Activated naive CD4-positive, alpha-beta T cell treated with anti-CD3 and anti-CD28 coated beads, Interleukin-2, amount 50 U/mL, for 24 hours (primary cell): ENCODE results near the gene COL4A5.

ENCODE experiments used
- H3K27ac Mint-ChIP-seq: one replicate; pipeline ENCODE4 v1.8.0; 2021; ENCODE audit warnings: mild to moderate bottlenecking, mixed read lengths
- H3K27me3 Mint-ChIP-seq: one replicate; pipeline ENCODE4 v1.8.0; 2021; ENCODE audit warnings: mixed read lengths
- H3K36me3 Mint-ChIP-seq: one replicate; pipeline ENCODE4 v1.8.0; 2021; ENCODE audit warnings: mixed read lengths
- H3K4me1 Mint-ChIP-seq: one replicate; pipeline ENCODE4 v1.8.0; 2021; ENCODE audit warnings: mixed read lengths
- H3K4me3 Mint-ChIP-seq: one replicate; pipeline ENCODE4 v1.8.0; 2021; ENCODE audit warnings: mild to moderate bottlenecking, mixed read lengths
- H3K9me3 Mint-ChIP-seq: one replicate; pipeline ENCODE4 v1.8.0; 2021; ENCODE audit warnings: mixed read lengths

COL4A5 gene

DNA sequence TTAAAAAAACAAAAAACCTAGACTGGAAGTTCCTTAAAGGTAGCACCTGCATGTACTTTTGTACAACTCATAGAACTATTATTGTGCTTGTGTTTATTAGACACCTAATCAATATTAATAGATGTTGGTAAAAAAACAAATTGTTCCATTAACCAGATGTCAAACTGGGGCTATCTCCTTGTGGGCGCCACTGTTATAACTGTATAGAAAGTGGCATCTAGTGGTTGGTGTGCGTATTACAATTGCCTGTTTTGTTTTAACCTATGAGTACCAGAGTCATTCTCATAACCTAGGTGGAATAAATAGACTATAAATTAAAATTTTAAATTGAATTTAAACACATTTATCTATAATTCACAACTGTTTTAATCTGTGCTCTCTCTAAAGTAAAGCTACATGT lies 97.4 kb downstream of the COL4A5 start:
- H3K27me3 Mint-ChIP-seq: no peaks in the 10 kb centered on the region
- no peaks in the 10 kb centered on the region for H3K9me3 Mint-ChIP-seq
- no peak overlapping the region for H3K27ac Mint-ChIP-seq
- no peaks in the 10 kb centered on the region for H3K36me3 Mint-ChIP-seq
- H3K4me3 Mint-ChIP-seq: no peak overlapping the region
- H3K4me1 Mint-ChIP-seq: no peaks in the 10 kb centered on the region

DNA sequence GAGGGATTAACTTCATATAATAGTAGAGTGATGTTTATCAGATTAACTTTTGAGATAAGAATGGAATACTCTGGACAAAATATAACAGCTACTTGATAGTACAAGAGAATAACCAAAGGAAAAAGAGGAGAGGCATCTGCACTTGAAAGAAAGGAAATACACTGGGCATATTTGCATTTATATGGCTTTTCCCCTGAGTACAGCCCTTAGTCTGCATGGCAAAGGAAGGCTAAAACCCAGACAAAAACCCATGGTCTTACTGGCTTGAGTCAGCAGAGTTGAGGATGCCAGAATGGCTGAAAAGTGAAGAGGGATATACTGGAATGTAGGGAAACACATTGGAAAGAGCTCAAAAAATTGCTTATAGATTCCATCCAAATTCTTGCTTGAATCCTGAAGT lies 101.6 kb downstream of the COL4A5 start:
- Mint-ChIP-seq H3K27me3 (no peaks in the 10 kb centered on the region), H3K36me3 (no peaks in the 10 kb centered on the region), H3K4me1 (no peaks in the 10 kb centered on the region)

DNA sequence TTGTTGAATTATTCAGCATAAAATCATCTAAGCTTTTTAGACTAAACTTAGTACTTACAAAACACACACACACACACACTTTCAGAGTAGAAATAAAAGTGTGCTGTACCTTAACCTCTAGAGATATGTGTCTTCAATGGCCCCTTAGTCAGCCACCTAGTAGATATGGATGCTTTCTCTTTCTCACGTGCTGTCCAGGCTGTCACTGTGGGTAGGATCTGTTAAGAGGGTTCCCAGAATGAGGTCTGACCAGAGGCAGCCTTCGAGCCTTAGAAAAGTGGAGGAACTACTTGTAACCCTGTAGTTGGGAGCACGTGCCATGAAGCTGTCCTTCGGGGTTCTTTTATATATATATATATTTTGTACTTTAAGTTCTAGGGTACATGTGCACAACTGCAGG lies 117.9 kb downstream of the COL4A5 start:
- H3K27ac Mint-ChIP-seq: no peak overlapping the region
- H3K9me3 Mint-ChIP-seq: no peaks in the 10 kb centered on the region
- no peaks in the 10 kb centered on the region for H3K27me3 Mint-ChIP-seq
- H3K4me3 Mint-ChIP-seq: no peak overlapping the region
- no peaks in the 10 kb centered on the region for H3K4me1 Mint-ChIP-seq
- no peaks in the 10 kb centered on the region for H3K36me3 Mint-ChIP-seq

More for the DNA sequence above, 101.6 kb downstream of the COL4A5 start:
- H3K27ac Mint-ChIP-seq: no peak overlapping the region
- H3K9me3 Mint-ChIP-seq: no peaks in the 10 kb centered on the region
- H3K4me3 Mint-ChIP-seq: no peak overlapping the region

DNA sequence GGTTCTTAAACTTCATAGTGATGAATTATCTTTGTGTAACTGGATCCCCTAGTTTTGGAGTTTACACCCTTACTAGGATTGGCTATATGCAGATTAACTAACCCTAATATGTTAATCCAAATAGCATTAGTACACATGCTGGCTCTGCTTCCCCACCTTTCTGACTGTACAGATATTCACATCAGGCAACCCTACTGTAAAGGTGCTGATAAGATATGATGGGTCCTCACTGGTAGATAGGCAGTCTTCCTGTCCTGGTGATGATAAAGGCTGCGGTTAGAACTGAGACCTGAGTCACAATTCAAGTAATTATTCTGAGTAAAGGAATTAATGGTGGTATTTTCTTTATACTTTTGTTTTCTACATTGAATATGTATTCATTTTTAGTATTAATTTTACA lies 118.6 kb downstream of the COL4A5 start:
- Mint-ChIP-seq H3K4me1 (no peaks in the 10 kb centered on the region), H3K9me3 (no peaks in the 10 kb centered on the region), H3K36me3 (no peaks in the 10 kb centered on the region), H3K4me3 (no peak overlapping the region), H3K27ac (no peak overlapping the region), H3K27me3 (no peaks in the 10 kb centered on the region)

DNA sequence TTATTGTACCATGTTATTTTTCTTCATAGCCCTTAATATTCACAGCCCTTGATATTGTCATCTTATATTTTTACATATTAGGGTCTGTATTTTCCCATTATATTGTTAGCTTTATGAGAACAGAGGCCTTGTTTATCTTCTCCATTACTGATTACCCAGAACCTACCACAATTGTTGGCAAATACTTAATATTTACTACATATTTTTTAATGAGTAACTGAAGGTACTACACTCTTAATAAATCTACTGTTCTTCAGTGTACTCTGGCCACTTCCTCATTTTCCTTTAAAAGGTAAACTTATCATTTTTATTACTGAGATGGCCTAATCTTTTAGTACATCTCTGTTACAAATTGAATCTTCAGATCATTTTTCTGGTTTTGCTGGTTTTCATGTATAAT lies 133.5 kb downstream of the COL4A5 start:
- Mint-ChIP-seq H3K4me1 (no peaks in the 10 kb centered on the region), H3K27me3 (no peaks in the 10 kb centered on the region), H3K4me3 (no peak overlapping the region), H3K36me3 (no peaks in the 10 kb centered on the region), H3K27ac (no peak overlapping the region), H3K9me3 (no peaks in the 10 kb centered on the region)

DNA sequence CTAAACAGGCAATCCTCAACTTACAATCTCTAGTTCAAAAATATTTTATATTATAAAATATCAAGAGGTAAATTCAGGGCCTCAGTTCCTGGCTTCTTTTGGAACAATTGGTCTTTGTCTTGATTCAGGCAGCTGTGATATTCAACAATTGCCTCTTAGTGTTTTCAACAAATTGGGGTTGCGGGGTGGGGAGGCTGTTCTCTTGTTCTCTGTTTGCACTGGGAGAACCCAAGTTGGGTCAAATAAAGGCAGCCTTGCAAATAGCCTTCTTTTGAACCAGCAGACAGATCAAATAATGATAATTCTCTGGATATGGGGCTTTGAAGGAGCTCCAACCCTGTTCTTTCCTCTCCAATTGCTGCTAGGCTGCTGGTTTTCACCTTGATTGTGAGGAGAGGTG lies 142.5 kb downstream of the COL4A5 start:
- Mint-ChIP-seq H3K4me3 (no peak overlapping the region), H3K27ac (no peak overlapping the region), H3K27me3 (no peaks in the 10 kb centered on the region), H3K9me3 (no peaks in the 10 kb centered on the region), H3K4me1 (no peaks in the 10 kb centered on the region), H3K36me3 (no peaks in the 10 kb centered on the region)

DNA sequence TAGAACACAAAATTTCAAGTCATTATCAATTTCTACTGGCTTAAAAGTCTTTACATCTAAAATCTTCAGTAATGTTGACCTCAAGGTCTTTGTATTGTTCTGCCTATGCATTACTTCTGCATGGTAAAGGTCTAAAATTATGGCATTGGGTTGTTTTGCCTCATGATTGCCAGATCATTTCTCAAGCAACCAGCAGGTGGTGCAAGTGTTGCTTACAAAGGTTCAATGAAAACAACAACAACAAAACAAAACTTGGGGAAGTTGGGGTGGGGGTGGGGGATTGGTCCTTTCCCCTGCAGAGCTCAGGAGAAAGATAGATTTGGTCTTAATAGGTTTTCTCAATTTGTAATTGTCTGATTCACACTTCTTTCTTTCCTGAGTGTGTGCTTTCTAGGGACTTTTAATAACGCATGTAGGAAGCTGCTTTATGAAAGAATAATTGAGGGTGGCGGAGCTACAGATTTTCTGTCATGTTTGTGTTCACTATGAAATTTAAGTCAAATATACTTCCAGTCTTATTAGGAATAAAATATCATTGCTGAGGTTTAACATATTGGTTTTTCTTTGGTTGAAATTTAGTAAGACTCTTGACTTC lies 145.1 kb downstream of the COL4A5 start:
- H3K27ac Mint-ChIP-seq: no peak overlapping the region
- H3K4me3 Mint-ChIP-seq: no peak overlapping the region
- H3K36me3 Mint-ChIP-seq: no peaks in the 10 kb centered on the region
- no peaks in the 10 kb centered on the region for H3K27me3 Mint-ChIP-seq
- no peaks in the 10 kb centered on the region for H3K4me1 Mint-ChIP-seq
- no peaks in the 10 kb centered on the region for H3K9me3 Mint-ChIP-seq

DNA sequence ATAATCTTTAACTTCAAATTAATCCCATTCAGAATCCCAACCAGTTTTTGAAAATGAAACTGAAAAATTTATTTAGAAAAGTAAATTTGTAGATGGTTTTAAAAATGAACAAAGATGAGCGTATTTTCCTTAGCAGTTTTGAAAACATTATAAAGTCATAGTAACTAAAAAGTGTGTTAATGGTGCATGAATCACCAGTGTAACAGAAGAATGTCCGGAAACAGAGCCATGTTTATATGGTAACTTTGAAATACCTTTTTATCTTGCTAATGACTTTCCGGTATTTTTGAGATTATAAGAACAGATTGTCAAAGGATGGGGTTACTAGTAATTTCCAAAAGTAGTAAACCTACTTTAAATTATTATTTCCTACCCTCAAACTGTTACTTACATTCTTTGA lies 150.9 kb downstream of the COL4A5 start:
- no peaks in the 10 kb centered on the region for H3K27me3 Mint-ChIP-seq
- no peaks in the 10 kb centered on the region for H3K36me3 Mint-ChIP-seq

DNA sequence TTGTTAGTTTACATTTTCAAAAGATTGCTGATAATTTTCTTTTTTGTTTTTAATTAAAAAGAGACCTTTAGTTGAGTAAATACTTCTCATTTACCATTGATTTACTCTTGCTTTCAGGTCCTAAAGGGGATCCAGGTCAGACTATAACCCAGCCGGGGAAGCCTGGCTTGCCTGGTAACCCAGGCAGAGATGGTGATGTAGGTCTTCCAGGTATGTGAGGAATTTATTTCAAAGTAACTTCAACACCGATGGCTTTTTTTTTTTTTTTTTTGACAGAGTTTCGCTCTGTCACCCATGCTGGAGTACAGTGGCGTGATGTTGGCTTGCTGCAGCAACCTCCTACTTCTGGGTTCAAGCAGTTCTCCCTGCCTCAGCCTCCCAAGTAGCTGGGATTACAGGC lies 161.6 kb downstream of the COL4A5 start:
- Mint-ChIP-seq H3K4me1 (no peaks in the 10 kb centered on the region), H3K4me3 (no peak overlapping the region), H3K27me3 (no peaks in the 10 kb centered on the region), H3K9me3 (no peaks in the 10 kb centered on the region), H3K36me3 (no peaks in the 10 kb centered on the region), H3K27ac (no peak overlapping the region)

More for the DNA sequence above, 150.9 kb downstream of the COL4A5 start:
- H3K4me3 Mint-ChIP-seq: no peak overlapping the region
- H3K4me1 Mint-ChIP-seq: no peaks in the 10 kb centered on the region
- no peaks in the 10 kb centered on the region for H3K9me3 Mint-ChIP-seq
- H3K27ac Mint-ChIP-seq: no peak overlapping the region

DNA sequence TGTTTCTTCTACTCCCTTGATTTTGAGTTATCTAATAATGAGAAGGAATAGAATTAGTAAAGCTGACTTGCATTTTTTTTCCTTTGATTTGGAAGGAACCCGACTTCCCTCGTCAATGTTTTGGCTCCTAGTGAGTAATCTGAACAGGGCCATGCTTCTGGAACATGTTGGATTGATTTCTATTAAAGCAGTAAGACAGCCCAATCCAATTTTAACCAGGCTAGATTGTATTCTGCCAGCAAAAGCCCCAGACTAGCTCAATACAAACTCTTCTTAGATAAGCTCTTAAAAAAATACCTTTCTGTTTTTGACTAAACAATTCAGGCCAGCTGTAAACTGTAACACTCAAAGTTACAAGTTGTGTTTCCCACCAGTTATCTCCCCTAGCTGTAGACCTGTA lies 170.5 kb downstream of the COL4A5 start:
- no peaks in the 10 kb centered on the region for H3K4me1 Mint-ChIP-seq
- H3K9me3 Mint-ChIP-seq: no peaks in the 10 kb centered on the region
- H3K27me3 Mint-ChIP-seq: no peaks in the 10 kb centered on the region

DNA sequence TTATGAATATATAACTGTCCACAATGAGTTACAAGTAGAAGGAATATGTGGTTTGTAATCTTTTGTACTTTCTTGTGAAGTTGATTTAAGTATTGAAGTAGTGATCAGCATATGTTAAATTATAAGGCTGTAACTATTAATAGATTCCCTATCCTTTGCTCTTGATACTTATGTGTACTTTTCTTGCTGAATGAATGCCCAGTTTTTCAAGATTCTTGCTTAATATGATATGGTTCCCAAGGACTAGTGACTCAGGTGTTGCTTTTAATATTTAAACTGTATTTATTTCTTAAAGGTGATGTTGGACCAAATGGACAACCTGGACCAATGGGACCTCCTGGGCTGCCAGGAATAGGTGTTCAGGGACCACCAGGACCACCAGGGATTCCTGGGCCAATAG lies 175.0 kb downstream of the COL4A5 start:
- no peak overlapping the region for H3K27ac Mint-ChIP-seq
- no peaks in the 10 kb centered on the region for H3K9me3 Mint-ChIP-seq
- no peaks in the 10 kb centered on the region for H3K4me1 Mint-ChIP-seq
- H3K36me3 Mint-ChIP-seq: no peaks in the 10 kb centered on the region
- H3K4me3 Mint-ChIP-seq: no peak overlapping the region
- no peaks in the 10 kb centered on the region for H3K27me3 Mint-ChIP-seq

More for the DNA sequence above, 170.5 kb downstream of the COL4A5 start:
- Mint-ChIP-seq H3K4me3 (no peak overlapping the region), H3K27ac (no peak overlapping the region), H3K36me3 (no peaks in the 10 kb centered on the region)

DNA sequence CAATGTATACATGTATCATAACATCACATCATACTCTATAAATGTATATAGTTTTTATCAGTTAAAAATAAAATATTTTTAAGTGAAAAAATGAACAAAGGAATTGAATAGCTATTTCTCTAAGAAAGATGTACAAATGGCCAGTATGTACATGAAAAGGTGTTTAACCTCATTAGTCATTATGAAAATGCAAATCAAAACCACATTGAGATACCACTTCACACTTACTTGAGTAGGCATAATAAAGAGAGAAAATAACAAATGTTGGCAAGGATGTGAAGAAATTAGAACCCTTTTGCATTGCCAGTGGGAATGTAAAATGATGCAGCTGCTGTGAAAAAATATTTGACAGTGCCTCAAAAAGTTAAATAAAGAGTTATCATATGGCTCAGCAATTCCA lies 201.2 kb downstream of the COL4A5 start:
- no peaks in the 10 kb centered on the region for H3K9me3 Mint-ChIP-seq
- no peak overlapping the region for H3K27ac Mint-ChIP-seq
- no peaks in the 10 kb centered on the region for H3K36me3 Mint-ChIP-seq
- H3K27me3 Mint-ChIP-seq: no peaks in the 10 kb centered on the region
- H3K4me3 Mint-ChIP-seq: no peak overlapping the region
- H3K4me1 Mint-ChIP-seq: no peaks in the 10 kb centered on the region

DNA sequence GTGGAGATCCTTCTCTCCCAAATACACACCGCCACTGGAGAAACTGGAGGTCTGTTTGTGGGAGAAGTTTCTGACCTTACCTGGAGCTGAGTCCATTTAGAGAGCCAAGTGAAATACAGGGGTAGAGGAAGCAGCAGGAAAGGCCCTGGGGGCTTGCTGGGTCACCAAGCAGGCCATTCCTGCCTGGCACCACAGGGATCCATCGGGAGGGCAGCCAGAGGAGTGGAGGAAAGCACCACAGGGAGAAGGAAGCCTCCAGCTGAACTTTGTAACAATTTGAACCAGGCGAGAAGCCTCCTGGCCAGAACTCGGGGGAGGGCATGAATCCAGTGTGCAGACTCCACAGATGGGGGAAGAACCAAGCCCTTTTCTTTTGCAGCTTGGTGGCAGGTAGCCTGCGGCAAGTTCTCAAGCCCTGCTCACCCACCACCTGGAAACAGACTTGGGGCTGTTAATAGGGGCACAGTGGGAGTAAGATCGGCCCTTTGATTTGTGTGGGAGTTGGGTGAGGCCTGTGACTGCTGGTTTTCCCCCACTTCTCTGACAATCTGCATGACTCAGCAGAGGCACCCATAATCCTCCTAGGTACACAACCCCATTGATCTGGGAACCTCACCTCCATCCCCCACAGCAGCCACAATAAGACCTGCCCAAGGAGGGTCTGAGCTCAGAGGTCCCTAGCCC lies 202.1 kb downstream of the COL4A5 start:
- no peak overlapping the region for H3K4me3 Mint-ChIP-seq
- no peak overlapping the region for H3K27ac Mint-ChIP-seq
- H3K36me3 Mint-ChIP-seq: no peaks in the 10 kb centered on the region
- H3K9me3 Mint-ChIP-seq: no peaks in the 10 kb centered on the region
- H3K4me1 Mint-ChIP-seq: no peaks in the 10 kb centered on the region
- H3K27me3 Mint-ChIP-seq: no peaks in the 10 kb centered on the region

DNA sequence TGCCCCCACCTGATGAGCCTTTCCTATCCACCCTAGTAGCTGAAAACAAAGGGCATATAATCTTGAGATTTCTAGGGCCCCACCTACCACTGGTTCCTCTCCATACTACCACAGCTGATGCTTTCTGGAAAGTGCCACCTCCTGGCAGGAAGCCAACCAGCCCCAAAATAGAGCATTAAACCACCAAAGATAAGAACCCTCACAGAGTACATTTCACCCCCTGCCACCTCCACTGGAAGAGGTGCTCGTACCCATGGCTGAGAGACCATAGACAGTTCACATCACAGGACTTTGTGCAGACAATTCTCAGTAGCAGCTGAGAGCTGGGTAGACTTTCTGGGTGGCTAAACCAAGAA lies 202.6 kb downstream of the COL4A5 start:
- Mint-ChIP-seq H3K4me3 (no peak overlapping the region), H3K9me3 (no peaks in the 10 kb centered on the region), H3K27ac (no peak overlapping the region)

DNA sequence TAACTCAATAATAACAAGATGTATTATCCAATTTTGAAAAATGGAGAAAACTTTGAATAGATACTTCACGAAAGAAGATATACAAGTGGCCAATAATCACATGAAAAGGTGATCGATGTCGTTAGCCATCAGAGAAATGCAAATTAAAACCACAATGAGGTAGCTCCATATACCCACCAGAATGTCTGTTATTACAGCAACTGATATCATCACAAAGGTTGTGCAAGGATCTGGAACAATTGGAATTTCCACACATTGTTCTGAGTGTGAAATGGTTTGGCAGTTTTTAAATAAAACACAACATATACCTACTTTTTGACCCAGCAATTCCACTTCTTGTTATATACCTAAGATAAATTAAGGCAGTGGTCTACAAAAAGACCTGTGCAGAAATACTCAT lies 225.1 kb downstream of the COL4A5 start:
- Mint-ChIP-seq H3K36me3 (no peaks in the 10 kb centered on the region), H3K27ac (no peak overlapping the region), H3K27me3 (no peaks in the 10 kb centered on the region), H3K9me3 (no peaks in the 10 kb centered on the region), H3K4me1 (no peaks in the 10 kb centered on the region), H3K4me3 (no peak overlapping the region)

More for the DNA sequence above, 202.6 kb downstream of the COL4A5 start:
- Mint-ChIP-seq H3K27me3 (no peaks in the 10 kb centered on the region), H3K36me3 (no peaks in the 10 kb centered on the region), H3K4me1 (no peaks in the 10 kb centered on the region)

DNA sequence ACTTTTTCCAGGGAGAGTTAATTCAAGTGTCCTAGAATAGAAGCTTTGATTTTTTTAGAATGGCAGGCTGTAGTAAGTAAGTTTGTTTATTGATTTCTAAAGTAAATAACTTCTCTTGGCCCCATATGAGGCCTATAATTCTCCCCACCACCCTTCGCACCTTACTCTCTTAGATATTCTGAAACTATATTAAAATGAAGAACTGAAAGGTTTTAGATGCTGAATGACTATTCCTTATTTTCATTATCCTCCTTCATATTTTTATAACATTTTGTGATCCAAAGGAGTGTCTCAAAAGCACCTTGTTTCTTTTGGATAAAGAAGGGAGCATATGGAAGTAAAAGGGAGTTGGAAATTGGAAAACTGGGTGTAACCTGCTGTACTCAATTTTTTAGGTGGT lies 226.5 kb downstream of the COL4A5 start:
- Mint-ChIP-seq H3K4me3 (no peak overlapping the region), H3K27ac (no peak overlapping the region), H3K27me3 (no peaks in the 10 kb centered on the region), H3K4me1 (no peaks in the 10 kb centered on the region), H3K9me3 (no peaks in the 10 kb centered on the region), H3K36me3 (no peaks in the 10 kb centered on the region)

DNA sequence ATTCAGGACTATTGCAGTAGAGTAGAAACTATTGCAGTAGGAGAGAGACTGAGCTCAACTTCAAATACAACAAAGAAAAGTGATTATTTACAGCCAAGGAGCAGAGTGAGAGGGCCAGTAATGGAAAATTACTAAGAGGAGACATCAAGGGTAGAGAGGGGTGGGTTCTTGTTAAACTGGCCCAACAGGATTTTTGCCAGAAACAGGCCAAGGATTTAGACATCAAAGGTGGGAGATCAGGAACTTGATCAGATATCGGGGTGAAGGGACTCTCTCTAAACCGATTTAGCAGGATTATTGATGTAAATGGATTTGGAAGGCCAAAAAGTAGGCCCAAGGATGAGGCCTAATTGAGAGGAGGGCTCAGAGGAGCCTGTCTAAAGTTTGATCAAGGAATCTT lies 231.9 kb downstream of the COL4A5 start:
- Mint-ChIP-seq H3K4me1 (no peaks in the 10 kb centered on the region), H3K27ac (no peak overlapping the region), H3K36me3 (no peaks in the 10 kb centered on the region), H3K4me3 (no peak overlapping the region), H3K9me3 (no peaks in the 10 kb centered on the region), H3K27me3 (no peaks in the 10 kb centered on the region)
